Hepatocyte (in vitro differentiated cells): ENCODE results near the gene SAMD4A. TPM values are rescaled to one million over a fixed set of nuclear protein-coding genes. Genes with fewer than 3 reads are reported as not detected.

Source experiments
- DNase-seq: peaks from one replicate; pipeline ENCODE4 v3.0.0-alpha.2; 2016; ENCODE audit warnings: low spot score
- H2AFZ ChIP-seq: fragments of 200-600 bp; sonication (generic); 2 replicates; pipeline ENCODE4 v1.6.0; 2016; ENCODE audit warnings: antibody characterized with exemption, mild to moderate bottlenecking
- H3K27ac ChIP-seq: fragments of 200-600 bp; sonication (generic); 2 replicates; pipeline ENCODE4 v1.5.1; 2016; ENCODE audit warnings: mild to moderate bottlenecking
- H3K27me3 ChIP-seq: fragments of 200-600 bp; sonication (generic); 2 replicates; pipeline ENCODE4 v1.6.1; 2016
- H3K36me3 ChIP-seq: fragments of 200-600 bp; sonication (generic); replicated peaks from 2 replicates; pipeline ENCODE4 v1.5.1; 2016; ENCODE audit warnings: low read depth; ENCODE audit not compliant: insufficient read depth
- H3K4me1 ChIP-seq: fragments of 200-600 bp; sonication (generic); 2 replicates; pipeline ENCODE4 v1.5.1; 2016; ENCODE audit warnings: mild to moderate bottlenecking, moderate library complexity; ENCODE audit not compliant: insufficient read depth
- H3K4me2 ChIP-seq: fragments of 200-600 bp; sonication (generic); 2 replicates; pipeline ENCODE4 v1.6.0; 2016
- H3K4me3 ChIP-seq: fragments of 200-600 bp; sonication (generic); 2 replicates; pipeline ENCODE4 v1.5.1; 2016; ENCODE audit warnings: mild to moderate bottlenecking
- H3K79me2 ChIP-seq: fragments of 200-600 bp; sonication (generic); 2 replicates; pipeline ENCODE4 v1.6.0; 2017; ENCODE audit warnings: mild to moderate bottlenecking
- H3K9me2 ChIP-seq: fragments of 200-600 bp; sonication (generic); replicated peaks from 2 replicates; pipeline ENCODE4 v1.6.0; 2017; ENCODE audit warnings: mild to moderate bottlenecking; ENCODE audit not compliant: insufficient read depth
- H3K9me3 ChIP-seq: fragments of 200-600 bp; sonication (generic); 2 replicates; pipeline ENCODE4 v1.5.1; 2016; ENCODE audit warnings: low read depth, mild to moderate bottlenecking
- H4K20me1 ChIP-seq: fragments of 200-600 bp; sonication (generic); 2 replicates; pipeline ENCODE4 v1.6.0; 2016; ENCODE audit warnings: mild to moderate bottlenecking; ENCODE audit not compliant: insufficient read depth, poor library complexity, severe bottlenecking
- CTCF ChIP-seq: fragments of 200-600 bp; sonication (generic); IDR thresholded peaks from 2 replicates; pipeline ENCODE4 v1.5.1; 2016; ENCODE audit warnings: antibody characterized with exemption, mild to moderate bottlenecking; ENCODE audit not compliant: poor library complexity
- EZH2 ChIP-seq: fragments of 200-600 bp; sonication (generic); IDR thresholded peaks from 2 replicates; pipeline ENCODE4 v1.6.1; 2016; ENCODE audit warnings: antibody characterized with exemption, mild to moderate bottlenecking, borderline replicate concordance
- EZH2phosphoT487 ChIP-seq: fragments of 200-600 bp; sonication (generic); IDR thresholded peaks from one replicate; pipeline ENCODE4 v1.6.1; 2018; ENCODE audit warnings: antibody characterized with exemption, mild to moderate bottlenecking, low read depth, moderate library complexity; ENCODE audit not compliant: unreplicated experiment, severe bottlenecking
- WGBS: methylation state at CpG from one replicate; pipeline ENCODE4 v1.1.6; 2016; ENCODE audit warnings: low lambda C conversion rate; ENCODE audit errors: missing lambda C conversion rate; 5-methylcytosine and 5-hydroxymethylcytosine counted together
- polyA plus RNA-seq: library from polyadenylated mRNA; unstranded; fragments of >200 nt; fragmentation: Nextera tagmentation; extraction: Ambion mirVana; gene quantifications from 2 replicates; pipeline ENCODE4 v1.2.1, GENCODE V29; 2016
- total RNA-seq: library from RNA; depleted of rRNA; stranded (reverse); fragments of >200 nt; gene quantifications from 2 replicates; pipeline ENCODE4 v1.2.3, GENCODE V29; 2014

SAMD4A gene
- total and polyA plus RNA-seq, 2 experiments from 2014 or later = 10.5 to 15.7 TPM

GRCh38 chr14:54671537-54671936 lies 104.6 kb downstream of the SAMD4A start:
- Histone ChIP-seq H2AFZ (no peak overlapping the region), H3K36me3 (no peaks in the 10 kb centered on the region), H3K4me1 (peaks cover 18% of the 10 kb centered on the region), H3K4me2 (no peak overlapping the region), H3K4me3 (no peak overlapping the region), H3K9me2 (no peaks in the 10 kb centered on the region), H3K79me2 (peaks cover 17% of the 10 kb centered on the region), H4K20me1 (no peaks in the 10 kb centered on the region), H3K27me3 (no peaks in the 10 kb centered on the region), H3K9me3 (no peaks in the 10 kb centered on the region), H3K27ac (peak overlapping the region; percentile 81)
- 91% methylated on average over 4 of the region's 4 CpGs for WGBS
- TF ChIP-seq EZH2 (no peak), CTCF (no peak), EZH2phosphoT487 (no peak)
- DNase-seq = no peak

GRCh38 chr14:54672181-54672580 lies 105.3 kb downstream of the SAMD4A start:
- Histone ChIP-seq H3K4me2 (no peak overlapping the region), H3K9me2 (no peaks in the 10 kb centered on the region), H4K20me1 (no peaks in the 10 kb centered on the region), H3K4me3 (no peak overlapping the region), H3K36me3 (no peaks in the 10 kb centered on the region), H3K27ac (no peak overlapping the region), H3K4me1 (peaks cover 23% of the 10 kb centered on the region), H3K9me3 (no peaks in the 10 kb centered on the region), H3K79me2 (peaks cover 12% of the 10 kb centered on the region), H2AFZ (no peak overlapping the region), H3K27me3 (no peaks in the 10 kb centered on the region)
- DNase-seq = no peak
- 84% methylated on average over 7 of the region's 7 CpGs for WGBS
- TF ChIP-seq CTCF (no peak), EZH2 (no peak), EZH2phosphoT487 (no peak)

- H3K4me3 ChIP-seq = no peak overlapping the region
- TF ChIP-seq EZH2 (no peak), CTCF (no peak), EZH2phosphoT487 (no peak)
- no peak for DNase-seq
- H3K4me2 ChIP-seq = no peak overlapping the region
- peaks cover 12% of the 10 kb centered on the region for H3K79me2 ChIP-seq
- H3K9me3 ChIP-seq = no peaks in the 10 kb centered on the region
- peaks cover 27% of the 10 kb centered on the region for H3K4me1 ChIP-seq
- H3K27ac ChIP-seq = no peak overlapping the region
- 74% methylated on average over 5 of the region's 5 CpGs for WGBS
- no peaks in the 10 kb centered on the region for H3K27me3 ChIP-seq
- H2AFZ ChIP-seq = no peak overlapping the region
- H4K20me1 ChIP-seq = no peaks in the 10 kb centered on the region
- no peaks in the 10 kb centered on the region for H3K9me2 ChIP-seq
- H3K36me3 ChIP-seq = no peaks in the 10 kb centered on the region
These were observed 105.8 kb downstream of the SAMD4A start for GRCh38 chr14:54672688-54673087.
